Esophagus squamous epithelium (tissue), 5 donors: ENCODE measurements around the gene SHISA6. TPM values are rescaled to one million over a fixed set of nuclear protein-coding genes. Genes with fewer than 3 reads are reported as not detected.

ENCODE experiments used
- DNase-seq: peaks from one replicate; lab custom pipeline; 2025; lab: John Stamatoyannopoulos, UW
- H3K27ac ChIP-seq, 4 donors: fragments of 200-600 bp; sonication (generic); one replicate each; pipeline ENCODE4 v1.5.1; 2016 to 2019; ENCODE audit warnings: mild to moderate bottlenecking in 1 of 4
- H3K27me3 ChIP-seq, 4 donors: fragments of 200-600 bp; sonication (generic); 1 replicate in 3 of 4; 2 replicates in 1 of 4; pipeline versions ENCODE4 v1.5.1 to v1.6.0; 2017 to 2021; ENCODE audit warnings: antibody characterized with exemption in 1 of 4
- H3K36me3 ChIP-seq, 3 donors: fragments of 200-600 bp; sonication (generic); one replicate each; pipeline ENCODE4 v1.5.1; 2016 to 2019
- H3K4me1 ChIP-seq, 3 donors: fragments of 200-600 bp; sonication (generic); one replicate each; pipeline ENCODE4 v1.5.1; 2017 to 2019
- H3K4me3 ChIP-seq, 4 donors: fragments of 200-600 bp; sonication (generic); 1 replicate in 3 of 4; 2 replicates in 1 of 4; pipeline ENCODE4 v1.5.1; 2016 to 2019; ENCODE audit warnings: mild to moderate bottlenecking in 2 of 4, moderate library complexity in 1 of 4
- H3K9me3 ChIP-seq, 3 donors: fragments of 200-600 bp; sonication (generic); one replicate each; pipeline ENCODE4 v1.5.1; 2016 to 2019
- POLR2A ChIP-seq, 4 donors: fragments of 450-650 bp; IDR thresholded peaks; one replicate each; pipeline ENCODE4 v1.6.1; 2017; ENCODE audit warnings: antibody characterized with exemption in 4 of 4, mild to moderate bottlenecking in 4 of 4, moderate library complexity in 3 of 4
- WGBS, 2 donors: methylation state at CpG; one replicate each; pipeline ENCODE4 v1.1.5; 2018; 5-methylcytosine and 5-hydroxymethylcytosine counted together
- intact Hi-C: fragments of 100-400 bp; cut with DNase I; formaldehyde crosslinking; loops from one replicate; pipeline ENCODE4 v1.15.0; 2022
- total RNA-seq, 4 donors: library from RNA; depleted of rRNA; stranded (reverse); fragments of >200 nt; gene quantifications; one replicate each; pipeline ENCODE4 v1.1.0, GENCODE V29; 2016
- TF ChIP-seq, protein P1 (sequence below), 6 experiments: fragments of 450-650 bp in 4 of 6; fragments of 200-600 bp in 2 of 6; sonication (generic) in 2 of 6; IDR thresholded peaks; one replicate each; pipeline ENCODE4 v1.5.1; 2016 to 2019; ENCODE audit warnings: antibody characterized with exemption in 6 of 6, mild to moderate bottlenecking in 4 of 6, moderate library complexity in 4 of 6
- donor health status: DM: yes; HTN: yes; CAD: no.

The SHISA6 gene
- total RNA-seq, 4 donors from 2014 or later: 0.19 to 1.5 (median 0.71) TPM

DNA sequence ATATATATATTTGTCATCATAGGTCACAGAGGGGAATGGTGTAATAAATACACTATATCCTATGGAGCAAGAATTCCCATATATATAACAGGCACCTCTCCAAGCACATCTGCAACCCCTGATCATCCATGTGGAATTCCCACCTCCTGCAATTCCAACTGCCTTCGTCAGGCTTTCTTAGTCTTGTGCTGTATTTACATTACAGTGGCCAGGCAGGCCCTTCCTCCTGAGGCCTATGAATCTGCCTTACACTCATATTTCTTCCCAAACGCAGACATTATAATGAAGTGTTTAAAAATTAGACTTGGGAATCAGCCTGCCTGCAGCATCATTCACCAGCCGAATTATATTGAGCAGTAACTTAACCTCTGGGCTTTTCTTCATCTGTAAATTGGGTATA is 338.0 kb downstream of the SHISA6 start:
- H3K27me3 ChIP-seq: no peaks in the 10 kb centered on the region
- no peak overlapping the region for H3K4me3 ChIP-seq
- intact Hi-C loops: no loop called here
- no peaks in the 10 kb centered on the region for H3K4me1 ChIP-seq
- no peak for TF ChIP-seq POLR2A (IDR thresholded peaks at IDR 0.05)
- TF ChIP-seq, protein P1, sequence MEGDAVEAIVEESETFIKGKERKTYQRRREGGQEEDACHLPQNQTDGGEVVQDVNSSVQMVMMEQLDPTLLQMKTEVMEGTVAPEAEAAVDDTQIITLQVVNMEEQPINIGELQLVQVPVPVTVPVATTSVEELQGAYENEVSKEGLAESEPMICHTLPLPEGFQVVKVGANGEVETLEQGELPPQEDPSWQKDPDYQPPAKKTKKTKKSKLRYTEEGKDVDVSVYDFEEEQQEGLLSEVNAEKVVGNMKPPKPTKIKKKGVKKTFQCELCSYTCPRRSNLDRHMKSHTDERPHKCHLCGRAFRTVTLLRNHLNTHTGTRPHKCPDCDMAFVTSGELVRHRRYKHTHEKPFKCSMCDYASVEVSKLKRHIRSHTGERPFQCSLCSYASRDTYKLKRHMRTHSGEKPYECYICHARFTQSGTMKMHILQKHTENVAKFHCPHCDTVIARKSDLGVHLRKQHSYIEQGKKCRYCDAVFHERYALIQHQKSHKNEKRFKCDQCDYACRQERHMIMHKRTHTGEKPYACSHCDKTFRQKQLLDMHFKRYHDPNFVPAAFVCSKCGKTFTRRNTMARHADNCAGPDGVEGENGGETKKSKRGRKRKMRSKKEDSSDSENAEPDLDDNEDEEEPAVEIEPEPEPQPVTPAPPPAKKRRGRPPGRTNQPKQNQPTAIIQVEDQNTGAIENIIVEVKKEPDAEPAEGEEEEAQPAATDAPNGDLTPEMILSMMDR (IDR thresholded peaks at IDR 0.05): no peak
- H3K27ac ChIP-seq: no peak overlapping the region
- H3K36me3 ChIP-seq: no peaks in the 10 kb centered on the region
- no peaks in the 10 kb centered on the region for H3K9me3 ChIP-seq
- WGBS, 2 donors: 62 to 84% methylated on average over 3 of the region's 3 CpGs
- DNase-seq: no peak

DNA sequence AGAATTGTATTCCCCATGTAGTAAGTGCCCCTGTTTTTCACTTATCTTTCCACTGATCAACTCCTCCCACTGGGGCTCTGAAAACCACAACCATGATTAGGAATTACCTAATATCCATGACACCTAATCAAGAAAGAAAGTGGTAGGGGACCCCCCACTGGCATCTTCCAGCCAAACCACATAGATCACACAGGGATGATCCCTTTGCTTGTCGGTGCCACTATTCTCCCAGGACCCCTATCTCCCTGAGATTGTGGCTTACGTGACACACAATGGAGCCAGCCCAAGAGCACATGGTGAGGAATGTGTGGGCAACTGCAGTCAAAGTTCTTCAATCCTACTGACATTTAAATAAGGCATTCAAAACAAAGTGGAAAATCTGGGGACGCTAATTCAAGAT is 339.7 kb downstream of the SHISA6 start:
- DNase-seq: no peak
- H3K27me3 ChIP-seq: no peaks in the 10 kb centered on the region
- TF ChIP-seq POLR2A (IDR thresholded peaks at IDR 0.05): no peak
- TF ChIP-seq, protein P1 (IDR thresholded peaks at IDR 0.05): no peak
- no peaks in the 10 kb centered on the region for H3K4me1 ChIP-seq
- intact Hi-C loops: no loop called here
- no peak overlapping the region for H3K4me3 ChIP-seq
- 80 to 97% methylated on average over 3 of the region's 3 CpGs for WGBS, 2 donors
- H3K9me3 ChIP-seq: no peaks in the 10 kb centered on the region
- no peaks in the 10 kb centered on the region for H3K36me3 ChIP-seq
- no peak overlapping the region for H3K27ac ChIP-seq

DNA sequence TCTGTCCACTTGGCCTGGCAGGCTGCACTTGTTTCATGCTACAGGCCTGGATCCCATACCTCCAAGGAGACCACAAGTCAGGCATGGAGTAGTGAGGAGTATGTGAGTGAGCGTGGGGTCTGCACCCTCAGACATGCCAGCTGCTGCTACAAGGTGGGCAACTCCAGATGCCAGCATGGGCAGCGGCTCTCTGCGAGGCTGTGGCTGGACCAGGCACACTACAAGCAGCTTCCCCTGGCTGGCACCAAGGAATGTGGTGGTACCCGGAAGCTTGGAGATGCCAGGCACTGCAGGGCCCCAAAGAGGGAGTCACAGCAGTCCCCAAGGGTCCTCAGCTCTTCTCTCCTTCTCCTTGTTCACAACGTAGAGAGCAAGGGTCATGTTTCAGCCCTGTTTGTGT is 341.2 kb downstream of the SHISA6 start:
- TF ChIP-seq, protein P1 (IDR thresholded peaks at IDR 0.05): no peak
- no peak for TF ChIP-seq POLR2A (IDR thresholded peaks at IDR 0.05)
- Histone ChIP-seq H3K36me3 (no peaks in the 10 kb centered on the region), H3K4me1 (no peaks in the 10 kb centered on the region), H3K27ac (no peak overlapping the region), H3K9me3 (no peaks in the 10 kb centered on the region), H3K27me3 (no peaks in the 10 kb centered on the region), H3K4me3 (no peak overlapping the region)
- no peak for DNase-seq
- intact Hi-C loops: no loop called here
- 90 to 94% methylated on average over 3 to 4 of the region's 5 CpGs for WGBS, 2 donors

DNA sequence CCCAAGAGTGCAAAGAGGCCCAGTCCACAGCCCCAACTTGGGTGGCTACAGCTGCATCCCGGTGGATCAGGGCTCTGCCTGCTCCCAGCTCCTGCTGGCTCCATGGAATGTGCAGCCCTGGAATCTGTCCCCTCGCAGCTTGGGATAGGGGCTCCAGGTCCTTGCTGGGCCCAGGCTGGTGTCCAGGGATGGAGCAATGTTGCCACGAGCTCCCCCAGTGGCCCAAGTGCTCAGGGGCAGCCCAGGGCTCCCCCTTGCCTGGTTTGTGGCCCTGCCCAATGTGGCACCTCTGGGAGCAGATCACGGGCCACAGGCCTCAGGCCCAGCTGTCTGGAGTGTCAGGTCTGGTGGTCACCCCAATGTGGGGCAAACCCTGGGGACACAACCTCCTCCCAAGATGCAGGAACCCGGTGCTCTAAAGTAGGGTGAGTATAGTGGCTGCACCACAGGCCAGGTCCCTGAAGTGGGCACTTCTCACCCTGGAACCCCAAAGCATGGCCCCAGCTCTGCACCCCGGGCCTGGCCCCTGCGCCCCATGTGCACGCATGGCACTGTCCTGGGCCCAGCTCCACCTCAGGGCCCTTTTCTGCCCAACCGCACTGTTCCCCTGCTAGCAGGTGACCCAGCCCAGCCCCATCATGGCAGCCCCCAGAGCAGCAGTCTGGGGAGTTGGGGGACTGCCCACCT is 342.4 kb downstream of the SHISA6 start:
- no peak overlapping the region for H3K27ac ChIP-seq
- no peaks in the 10 kb centered on the region for H3K36me3 ChIP-seq
- 76% methylated on average over 5 of the region's 9 CpGs; no CpG with 5 or more reads in 1 of the 2 donors for WGBS, 2 donors
- TF ChIP-seq POLR2A (IDR thresholded peaks at IDR 0.05): no peak
- TF ChIP-seq, protein P1 (IDR thresholded peaks at IDR 0.05): no peak
- no peaks in the 10 kb centered on the region for H3K27me3 ChIP-seq
- H3K9me3 ChIP-seq: no peaks in the 10 kb centered on the region
- intact Hi-C loops: no loop called here
- DNase-seq: no peak
- H3K4me3 ChIP-seq: no peak overlapping the region
- H3K4me1 ChIP-seq: no peaks in the 10 kb centered on the region

DNA sequence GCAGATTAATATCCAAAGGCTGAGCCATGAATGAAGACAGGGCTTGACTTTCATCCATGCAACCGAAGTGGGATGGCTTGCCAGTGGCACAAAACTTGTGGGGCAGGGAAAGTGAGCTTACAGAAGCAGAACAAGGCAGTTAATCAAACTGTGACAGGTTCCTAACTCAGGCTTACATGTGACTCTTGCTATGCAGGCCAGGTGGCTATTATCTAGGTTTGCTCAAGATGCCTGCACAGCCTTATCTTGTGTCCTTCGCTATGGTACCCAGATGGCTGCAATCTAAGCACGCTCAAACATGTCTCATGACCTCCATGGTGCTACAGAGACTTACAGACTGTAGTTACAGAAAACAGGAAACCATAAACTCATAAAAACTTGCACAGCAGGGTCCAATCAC is 348.7 kb downstream of the SHISA6 start:
- no peak overlapping the region for H3K27ac ChIP-seq
- no peaks in the 10 kb centered on the region for H3K9me3 ChIP-seq
- no peak for DNase-seq
- H3K27me3 ChIP-seq: no peaks in the 10 kb centered on the region
- H3K4me1 ChIP-seq: no peaks in the 10 kb centered on the region
- no peak overlapping the region for H3K4me3 ChIP-seq
- TF ChIP-seq, protein P1 (IDR thresholded peaks at IDR 0.05): no peak
- TF ChIP-seq POLR2A (IDR thresholded peaks at IDR 0.05): no peak
- no peaks in the 10 kb centered on the region for H3K36me3 ChIP-seq
- intact Hi-C loops: no loop called here
- 48 to 55% methylated on average over 3 of the region's 3 CpGs for WGBS, 2 donors
